SK-N-SH treated with all-trans-retinoic acid at 6 μM for 48 hours (cell line): ENCODE measurements around the gene ARHGDIB.

ENCODE experiments used
- ATAC-seq: fragments of 200-7000 bp; cut with Tn5 transposase; 3 replicates; pipeline ENCODE4 v1.9.1; 2020; ENCODE audit warnings: mild to moderate bottlenecking, moderate library complexity
- ARNTL ChIP-seq: fragments of 450-650 bp; formaldehyde crosslinking; IDR thresholded peaks from 2 replicates; pipeline ENCODE4 v1.5.0; 2020; ENCODE audit warnings: low read depth, mild to moderate bottlenecking, moderate library complexity, borderline replicate concordance
- CREB5 ChIP-seq: fragments of 250-450 bp; sonication (Bioruptor Pico); IDR thresholded peaks from 2 replicates; pipeline ENCODE4 v1.5.1; 2020; ENCODE audit warnings: low read depth, mild to moderate bottlenecking, moderate library complexity
- CSDC2 ChIP-seq: fragments of 250-450 bp; sonication (Bioruptor Pico); IDR thresholded peaks from 2 replicates; pipeline ENCODE4 v1.5.0; 2020; ENCODE audit warnings: mild to moderate bottlenecking, moderate library complexity
- ISL1 ChIP-seq: fragments of 250-450 bp; sonication (Bioruptor Pico); IDR thresholded peaks from 2 replicates; pipeline ENCODE4 v2.1.2; 2022; ENCODE audit warnings: mild to moderate bottlenecking, moderate library complexity
- OSR1 ChIP-seq: fragments of 250-450 bp; sonication (Bioruptor Pico); IDR thresholded peaks from 2 replicates; pipeline ENCODE4 v1.8.0; 2022; ENCODE audit warnings: moderate library complexity, mild to moderate bottlenecking, inconsistent platforms
- PATZ1 ChIP-seq: fragments of 250-450 bp; sonication (Bioruptor Pico); IDR thresholded peaks from 2 replicates; pipeline ENCODE4 v1.8.0; 2020; ENCODE audit warnings: mild to moderate bottlenecking, moderate library complexity, borderline replicate concordance
- POU6F1 ChIP-seq: fragments of 250-450 bp; sonication (Bioruptor Pico); IDR thresholded peaks from 2 replicates; pipeline ENCODE4 v1.8.0; 2021; ENCODE audit warnings: low read depth, mild to moderate bottlenecking, moderate library complexity, borderline replicate concordance
- PPARA ChIP-seq: fragments of 250-450 bp; sonication (Bioruptor Pico); IDR thresholded peaks from 2 replicates; pipeline ENCODE4 v1.5.0; 2020; ENCODE audit warnings: mild to moderate bottlenecking, borderline replicate concordance
- RARB ChIP-seq: fragments of 250-450 bp; sonication (Bioruptor Pico); IDR thresholded peaks from 2 replicates; pipeline ENCODE4 v1.8.0; 2021; ENCODE audit warnings: mild to moderate bottlenecking, moderate library complexity
- TOX ChIP-seq: fragments of 250-450 bp; sonication (Bioruptor Pico); IDR thresholded peaks from 2 replicates; pipeline ENCODE4 v1.8.0; 2021; ENCODE audit warnings: mild to moderate bottlenecking, moderate library complexity, borderline replicate concordance
- TSHZ2 ChIP-seq: fragments of 250-450 bp; sonication (Bioruptor Pico); IDR thresholded peaks from 2 replicates; pipeline ENCODE4 v1.5.0; 2020; ENCODE audit warnings: mild to moderate bottlenecking, moderate library complexity
- ZFP3 ChIP-seq: fragments of 250-450 bp; sonication (Bioruptor Pico); IDR thresholded peaks from 2 replicates; pipeline ENCODE4 v1.5.0; 2020; ENCODE audit warnings: mild to moderate bottlenecking, moderate library complexity
- ZFP30 ChIP-seq: fragments of 450-650 bp; formaldehyde crosslinking; IDR thresholded peaks from 2 replicates; pipeline ENCODE4 v1.5.0; 2022; ENCODE audit warnings: mild to moderate bottlenecking, moderate library complexity
- ZNF565 ChIP-seq: fragments of 450-650 bp; formaldehyde crosslinking; conservative IDR thresholded peaks from 2 replicates; pipeline ENCODE4 v1.5.0; 2020; ENCODE audit warnings: low read depth, mild to moderate bottlenecking, moderate library complexity
- ZNF70 ChIP-seq: fragments of 450-650 bp; formaldehyde crosslinking; IDR thresholded peaks from 2 replicates; pipeline ENCODE4 v1.5.0; 2020; ENCODE audit warnings: mild to moderate bottlenecking, moderate library complexity
- ZNF8 ChIP-seq: fragments of 450-650 bp; formaldehyde crosslinking; IDR thresholded peaks from 2 replicates; pipeline ENCODE4 v1.5.0; 2020; ENCODE audit warnings: mild to moderate bottlenecking, moderate library complexity

Gene ARHGDIB

GRCh38 chr12:15000575-15000974, 39.2 kb upstream of the ARHGDIB start (continued):
- no peak for TF ChIP-seq POU6F1 (CRISPR knock-in tag)
- no peak for TF ChIP-seq ZNF70

- ATAC-seq: peak; percentile 62
- no peak for TF ChIP-seq CSDC2 (CRISPR knock-in tag)
- peak; percentile 77 for TF ChIP-seq ISL1 (CRISPR knock-in tag)
Measured at GRCh38 chr12:14999695-15000365, 38.4 kb upstream of the ARHGDIB start.

GRCh38 chr12:14999021-14999694, 37.8 kb upstream of the ARHGDIB start:
- ATAC-seq: peak; percentile 67
- TF ChIP-seq TOX (peak; percentile 45; the same call in 1 of the 2 replicates), ZNF8 (CRISPR knock-in tag) (no peak), ISL1 (CRISPR knock-in tag) (peak; percentile 90)
- TF ChIP-seq, all 23 proteins: peak for 2

- TF ChIP-seq ISL1 (CRISPR knock-in tag): no peak
- TF ChIP-seq ZNF565 (CRISPR knock-in tag): no peak
- no peak for TF ChIP-seq TOX
- no peak for TF ChIP-seq PATZ1 (CRISPR knock-in tag)
- ATAC-seq: no peak
Measured at GRCh38 chr12:14997998-14998397, 36.6 kb upstream of the ARHGDIB start.

- peak; percentile 6; the same call in 1 of the 3 replicates for ATAC-seq
- TF ChIP-seq ZFP30 (CRISPR knock-in tag) (no peak), ISL1 (CRISPR knock-in tag) (no peak), ZNF565 (CRISPR knock-in tag) (no peak), TSHZ2 (no peak), OSR1 (no peak), CREB5 (CRISPR knock-in tag) (no peak), ARNTL (no peak), ZNF70 (no peak), RARB (CRISPR knock-in tag) (no peak), PPARA (CRISPR knock-in tag) (no peak), ZFP3 (no peak), CSDC2 (CRISPR knock-in tag) (no peak)
Measured at GRCh38 chr12:14995583-14996425, 34.4 kb upstream of the ARHGDIB start.
